BLaER1 treated with 17β-estradiol and CSF1 and Interleukin-3, amounts not matched to agents 10 nM and 100 nM (cell line): ENCODE measurements around the gene BLOC1S1.
A peak's percentile ranks its signal among the peaks of the same experiment; 100 is the strongest.

Experiments
- H3K27ac ChIP-seq, 11 experiments: shearing (Covaris generic); formaldehyde crosslinking; 2 replicates each; pipeline ENCODE4 v1.8.1; 2022
- H3K27me3 ChIP-seq, 11 experiments: shearing (Covaris generic); formaldehyde crosslinking; 2 replicates each; pipeline ENCODE4 v1.8.1; 2022
- H3K36me3 ChIP-seq, 11 experiments: shearing (Covaris generic); formaldehyde crosslinking; 2 replicates each; pipeline ENCODE4 v1.8.1; 2022
- H3K4me1 ChIP-seq, 10 experiments: shearing (Covaris generic); formaldehyde crosslinking; 2 replicates each; pipeline ENCODE4 v1.8.1; 2022
- H3K4me2 ChIP-seq, 11 experiments: shearing (Covaris generic); formaldehyde crosslinking; 2 replicates each; pipeline ENCODE4 v1.8.1; 2022
- H3K4me3 ChIP-seq, 10 experiments: shearing (Covaris generic); formaldehyde crosslinking; 2 replicates each; pipeline ENCODE4 v1.8.1; 2022
- H3K9ac ChIP-seq, 11 experiments: shearing (Covaris generic); formaldehyde crosslinking; 2 replicates each; pipeline ENCODE4 v1.8.1; 2022
- H3K9me3 ChIP-seq, 11 experiments: shearing (Covaris generic); formaldehyde crosslinking; replicated peaks in 1 of 11; 2 replicates each; pipeline ENCODE4 v1.8.1; 2022
- H4K20me1 ChIP-seq, 11 experiments: shearing (Covaris generic); formaldehyde crosslinking; 2 replicates each; pipeline ENCODE4 v1.8.1; 2022
- Cebpa-rat ChIP-seq, 11 experiments: shearing (Covaris generic); IDR thresholded peaks; 2 replicates each; pipeline ENCODE4 v1.8.1; 2022

Gene BLOC1S1

DNA sequence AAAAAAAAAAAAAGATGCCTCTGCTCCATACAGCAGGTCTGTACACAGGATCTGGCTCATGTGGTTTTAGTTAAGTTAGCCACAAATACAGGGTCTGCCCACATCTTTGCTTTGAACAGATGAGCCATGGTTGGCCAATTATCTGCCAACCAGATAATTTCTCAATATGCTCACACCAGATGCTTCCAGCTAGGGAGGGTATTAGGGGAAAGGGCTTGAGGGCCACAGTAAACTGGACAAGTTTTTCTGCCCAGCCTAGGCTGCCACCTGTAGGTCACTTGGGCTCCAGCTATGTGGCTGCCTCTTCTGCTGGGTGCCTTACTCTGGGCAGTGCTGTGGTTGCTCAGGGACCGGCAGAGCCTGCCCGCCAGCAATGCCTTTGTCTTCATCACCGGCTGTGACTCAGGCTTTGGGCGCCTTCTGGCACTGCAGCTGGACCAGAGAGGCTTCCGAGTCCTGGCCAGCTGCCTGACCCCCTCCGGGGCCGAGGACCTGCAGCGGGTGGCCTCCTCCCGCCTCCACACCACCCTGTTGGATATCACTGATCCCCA lies 5.1 kb downstream of the BLOC1S1 start:
- Histone ChIP-seq H3K27me3 (no peaks in the 10 kb centered on the region), H3K9ac (peak overlapping the region in 8 of 11 experiments; percentile 0 to 64 (median 49); a peak in 12 of 22 replicates), H3K4me1 (peaks cover 69 to 93% (median 90%) of the 10 kb centered on the region in 10 experiments), H3K4me2 (peak overlapping the region in 10 of 11 experiments; percentile 8 to 98 (median 94); a peak in 18 of 22 replicates), H4K20me1 (peaks cover 10 to 85% (median 22%) of the 10 kb centered on the region in 11 experiments), H3K27ac (peak overlapping the region in 8 of 11 experiments; percentile 41 to 94 (median 69); a peak in 15 of 22 replicates), H3K9me3 (no peaks in the 10 kb centered on the region), H3K36me3 (peaks cover 20 to 56% (median 42%) of the 10 kb centered on the region in 11 experiments), H3K4me3 (no peak overlapping the region)
- TF ChIP-seq Cebpa-rat (IDR thresholded peaks at IDR 0.05) = peak in 3 of 11 experiments; percentile 26 to 53 (median 33); a peak in 2 of 22 replicates

DNA sequence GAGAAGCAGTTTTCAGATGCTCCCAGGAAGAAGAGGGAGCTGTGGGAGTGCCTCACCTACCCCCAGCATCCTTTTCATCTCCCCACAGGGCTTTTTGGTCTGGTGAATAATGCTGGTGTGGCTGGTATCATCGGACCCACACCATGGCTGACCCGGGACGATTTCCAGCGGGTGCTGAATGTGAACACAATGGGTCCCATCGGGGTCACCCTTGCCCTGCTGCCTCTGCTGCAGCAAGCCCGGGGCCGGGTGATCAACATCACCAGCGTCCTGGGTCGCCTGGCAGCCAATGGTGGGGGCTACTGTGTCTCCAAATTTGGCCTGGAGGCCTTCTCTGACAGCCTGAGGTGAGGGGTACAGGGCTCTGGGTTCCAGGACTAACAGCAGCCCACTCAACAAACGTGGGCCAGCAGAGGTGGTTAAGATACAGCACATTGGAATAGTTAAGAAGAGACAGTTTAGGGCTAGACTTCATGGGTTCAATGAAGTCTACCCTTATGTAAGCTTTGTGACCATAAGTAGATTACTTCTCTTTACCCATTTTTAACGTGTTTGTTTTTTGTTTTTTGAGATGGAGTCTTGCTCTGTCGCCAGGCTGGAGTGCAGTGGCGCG lies 5.9 kb downstream of the BLOC1S1 start:
- Histone ChIP-seq H3K4me3 (no peak overlapping the region), H3K27ac (peak overlapping the region in 8 of 11 experiments; percentile 39 to 94 (median 68); a peak in 14 of 22 replicates), H3K4me2 (peak overlapping the region in 8 of 11 experiments; percentile 34 to 98 (median 95); a peak in 13 of 22 replicates), H3K4me1 (peaks cover 75 to 99% (median 94%) of the 10 kb centered on the region in 10 experiments), H4K20me1 (peaks cover 13 to 91% (median 29%) of the 10 kb centered on the region in 11 experiments), H3K9ac (peak overlapping the region in 8 of 11 experiments; percentile 0 to 64 (median 49); a peak in 13 of 22 replicates), H3K27me3 (no peaks in the 10 kb centered on the region), H3K36me3 (peaks cover 28 to 64% (median 50%) of the 10 kb centered on the region in 11 experiments), H3K9me3 (no peaks in the 10 kb centered on the region)
- no peak for TF ChIP-seq Cebpa-rat (IDR thresholded peaks at IDR 0.05)

DNA sequence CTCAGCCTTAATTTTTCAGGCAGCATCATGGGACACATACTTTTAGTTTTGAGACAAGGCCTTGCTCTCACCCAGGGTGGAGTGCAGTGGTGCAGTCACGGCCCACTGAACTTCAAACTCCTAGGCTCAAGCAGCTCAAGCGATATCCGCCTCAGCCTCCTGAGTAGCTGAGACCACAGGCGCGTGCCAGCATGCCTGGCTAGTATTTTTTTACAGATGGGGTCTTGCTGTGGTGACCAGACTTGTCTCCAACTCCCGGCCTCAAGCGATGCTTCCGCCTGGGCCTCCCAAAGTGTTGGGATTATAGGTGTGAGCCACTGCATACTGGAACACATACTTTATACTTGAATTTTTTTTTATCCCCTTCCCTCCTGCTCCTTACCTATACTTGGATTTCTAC lies 7.1 kb downstream of the BLOC1S1 start:
- Histone ChIP-seq H3K4me2 (peak overlapping the region; percentile 55 to 99 (median 81); a peak in 18 of 22 replicates), H3K9ac (peak overlapping the region in 10 of 11 experiments; percentile 14 to 64 (median 44); a peak in 18 of 22 replicates), H3K36me3 (peaks cover 35 to 73% (median 56%) of the 10 kb centered on the region in 11 experiments), H3K4me1 (peaks cover 72 to 99% (median 92%) of the 10 kb centered on the region in 10 experiments), H3K27ac (peak overlapping the region in 8 of 11 experiments; percentile 44 to 94 (median 67); a peak in 17 of 22 replicates), H3K4me3 (no peak overlapping the region; a peak in 1 of 20 replicates), H3K27me3 (no peaks in the 10 kb centered on the region), H4K20me1 (peaks cover 25 to 91% (median 42%) of the 10 kb centered on the region in 11 experiments), H3K9me3 (no peaks in the 10 kb centered on the region)
- TF ChIP-seq Cebpa-rat (IDR thresholded peaks at IDR 0.05) = no peak

DNA sequence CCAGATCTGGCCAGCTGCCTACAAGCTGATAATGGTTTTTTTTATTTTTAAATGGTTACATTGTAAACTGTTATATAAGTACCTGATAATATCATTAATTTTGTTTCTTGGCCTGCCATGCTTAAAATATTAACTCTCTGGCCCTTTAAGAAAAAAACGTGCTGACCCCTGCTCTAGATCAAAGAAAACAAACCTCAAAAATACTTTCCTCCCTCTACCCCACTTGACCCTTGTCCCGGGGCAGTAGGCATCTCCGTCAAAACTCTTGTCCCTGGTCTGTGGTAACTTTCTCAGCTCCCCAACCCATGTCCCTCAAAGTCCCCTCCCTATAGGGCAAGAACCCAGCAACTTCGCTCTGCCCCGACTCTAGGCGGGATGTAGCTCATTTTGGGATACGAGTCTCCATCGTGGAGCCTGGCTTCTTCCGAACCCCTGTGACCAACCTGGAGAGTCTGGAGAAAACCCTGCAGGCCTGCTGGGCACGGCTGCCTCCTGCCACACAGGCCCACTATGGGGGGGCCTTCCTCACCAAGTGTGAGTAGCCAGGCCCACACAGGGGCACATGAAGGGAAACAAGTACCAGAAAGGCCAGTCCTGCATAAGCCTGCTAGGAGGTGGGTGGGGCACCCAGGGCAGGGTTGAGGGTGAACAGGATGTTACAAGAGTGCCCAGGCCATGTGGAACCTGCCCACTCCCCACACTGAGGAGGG lies 7.8 kb downstream of the BLOC1S1 start:
- H3K4me1 ChIP-seq = peaks cover 65 to 93% (median 86%) of the 10 kb centered on the region in 10 experiments
- H3K36me3 ChIP-seq = peaks cover 35 to 71% (median 54%) of the 10 kb centered on the region in 11 experiments
- peak overlapping the region in 10 of 11 experiments; percentile 14 to 64 (median 48); a peak in 18 of 22 replicates for H3K9ac ChIP-seq
- no peak for TF ChIP-seq Cebpa-rat (IDR thresholded peaks at IDR 0.05)
- no peak overlapping the region for H3K4me3 ChIP-seq
- peak overlapping the region; percentile 55 to 99 (median 81) for H3K4me2 ChIP-seq
- peaks cover 27 to 86% (median 44%) of the 10 kb centered on the region in 11 experiments for H4K20me1 ChIP-seq
- no peaks in the 10 kb centered on the region for H3K27me3 ChIP-seq
- no peaks in the 10 kb centered on the region for H3K9me3 ChIP-seq
- peak overlapping the region in 8 of 11 experiments; percentile 44 to 94 (median 67); a peak in 15 of 22 replicates for H3K27ac ChIP-seq

- H3K4me1 ChIP-seq = peaks cover 57 to 86% (median 79%) of the 10 kb centered on the region in 10 experiments
- no peak overlapping the region for H3K4me3 ChIP-seq
- H3K27me3 ChIP-seq = no peaks in the 10 kb centered on the region
- no peaks in the 10 kb centered on the region for H3K9me3 ChIP-seq
- H4K20me1 ChIP-seq = peaks cover 27 to 81% (median 44%) of the 10 kb centered on the region in 11 experiments
- peak overlapping the region in 7 of 11 experiments; percentile 16 to 88 (median 60); a peak in 10 of 22 replicates for H3K27ac ChIP-seq
- no peak for TF ChIP-seq Cebpa-rat (IDR thresholded peaks at IDR 0.05)
- peak overlapping the region; percentile 55 to 99 (median 81) for H3K4me2 ChIP-seq
- peaks cover 35 to 64% (median 47%) of the 10 kb centered on the region in 11 experiments for H3K36me3 ChIP-seq
- peak overlapping the region in 10 of 11 experiments; percentile 14 to 96 (median 52); a peak in 14 of 22 replicates for H3K9ac ChIP-seq
Measured at GRCh38 chr12:55724226-55724939, 8.5 kb downstream of the BLOC1S1 start.

DNA sequence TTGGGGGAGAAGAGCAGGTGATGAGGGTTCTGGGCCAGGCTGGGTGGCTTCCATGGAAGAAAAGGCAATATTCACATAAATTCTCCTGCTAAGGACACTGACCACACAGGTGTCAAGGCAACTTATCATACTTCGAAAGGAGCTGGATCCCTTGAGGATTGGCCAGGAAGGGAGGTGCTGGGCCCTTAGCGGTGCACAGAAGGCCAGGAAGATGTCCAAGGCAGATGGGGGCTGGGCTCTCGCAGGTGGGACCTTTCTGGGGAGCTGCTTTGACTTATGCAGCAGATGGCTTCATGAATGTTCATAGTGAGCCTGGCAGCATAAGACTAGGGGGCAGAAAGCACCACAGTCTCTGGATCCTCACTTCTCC lies 9.1 kb downstream of the BLOC1S1 start:
- no peak overlapping the region for H3K27ac ChIP-seq
- H4K20me1 ChIP-seq = peaks cover 27 to 76% (median 44%) of the 10 kb centered on the region in 11 experiments
- H3K9ac ChIP-seq = peak overlapping the region in 6 of 11 experiments; percentile 9 to 96 (median 24); a peak in 6 of 22 replicates
- peaks cover 35 to 58% (median 42%) of the 10 kb centered on the region in 11 experiments for H3K36me3 ChIP-seq
- H3K4me2 ChIP-seq = peak overlapping the region; percentile 13 to 99 (median 52); a peak in 21 of 22 replicates
- no peak for TF ChIP-seq Cebpa-rat (IDR thresholded peaks at IDR 0.05)
- no peaks in the 10 kb centered on the region for H3K27me3 ChIP-seq
- peak overlapping the region in 1 of 10 experiments; percentile 88; a peak in 1 of 20 replicates for H3K4me3 ChIP-seq
- H3K4me1 ChIP-seq = peaks cover 52 to 82% (median 75%) of the 10 kb centered on the region in 10 experiments
- no peaks in the 10 kb centered on the region for H3K9me3 ChIP-seq

- Histone ChIP-seq H3K9ac (peak overlapping the region in 6 of 11 experiments; percentile 9 to 98 (median 38); a peak in 7 of 22 replicates), H3K27me3 (no peaks in the 10 kb centered on the region), H3K4me1 (peaks cover 54 to 82% (median 75%) of the 10 kb centered on the region in 10 experiments), H3K4me3 (peak overlapping the region in 2 of 10 experiments; percentile 88 to 95; a peak in 1 of 20 replicates), H3K27ac (no peak overlapping the region), H3K9me3 (no peaks in the 10 kb centered on the region), H3K36me3 (peaks cover 34 to 53% (median 39%) of the 10 kb centered on the region in 11 experiments), H4K20me1 (peaks cover 27 to 70% (median 44%) of the 10 kb centered on the region in 11 experiments), H3K4me2 (peak overlapping the region in 7 of 11 experiments; percentile 13 to 99 (median 52); a peak in 10 of 22 replicates)
- no peak for TF ChIP-seq Cebpa-rat (IDR thresholded peaks at IDR 0.05)
Measured at GRCh38 chr12:55725556-55725955, 9.7 kb downstream of the BLOC1S1 start.

GRCh38 chr12:55726971-55727370 lies 11.1 kb downstream of the BLOC1S1 start:
- Histone ChIP-seq H3K36me3 (peaks cover 34 to 53% (median 38%) of the 10 kb centered on the region in 11 experiments), H3K4me2 (peak overlapping the region; percentile 92 to 99 (median 97)), H3K27me3 (no peaks in the 10 kb centered on the region), H3K9me3 (no peaks in the 10 kb centered on the region), H3K27ac (peak overlapping the region; percentile 92 to 98 (median 97); a peak in 19 of 22 replicates), H3K9ac (peak overlapping the region; percentile 84 to 98 (median 94); a peak in 21 of 22 replicates), H3K4me3 (peak overlapping the region; percentile 66 to 95 (median 77)), H4K20me1 (peaks cover 27 to 60% (median 44%) of the 10 kb centered on the region in 11 experiments), H3K4me1 (peaks cover 68 to 82% (median 75%) of the 10 kb centered on the region in 10 experiments)
- no peak for TF ChIP-seq Cebpa-rat (IDR thresholded peaks at IDR 0.05)
